ENCODE measurements around the gene NME2. TPM values are rescaled to one million over a fixed set of nuclear protein-coding genes. Genes with fewer than 3 reads are reported as not detected.

Gene NME2
- total and polyA plus RNA-seq, 10 of the 15 experiments (the other 5 are each of a cell fraction or from before 2014, with no cell fraction given) = 497 to 1,030 (median 786) TPM

- intact Hi-C loops (cut with micrococcal nuclease; ENCODE audit: unreplicated experiment) = no loop called here
- FAIRE-seq = no peak
Observed at GRCh38 chr17:51221322-51221721, 55.1 kb downstream of the NME2 start.

More at GRCh38 chr17:51221322-51221721, 55.1 kb downstream of the NME2 start:
- TF ChIP-seq MEF2B (IDR thresholded peaks at IDR 0.05; ENCODE audit: partially characterized antibody, poor library complexity, severe bottlenecking) (no peak), RAD21 (IDR thresholded peaks at IDR 0.05; ENCODE audit: insufficient read depth, low read depth, low read length) (no peak), PAX8 (IDR thresholded peaks at IDR 0.05) (no peak), SPI1 (IDR thresholded peaks at IDR 0.05; ENCODE audit: borderline replicate concordance, insufficient read depth, low read depth, low read length) (no peak), ZZZ3 (IDR thresholded peaks at IDR 0.05; ENCODE audit: control insufficient read depth, insufficient read length, low read depth) (no peak), RELA (IDR thresholded peaks at IDR 0.05; ENCODE audit: borderline replicate concordance, partially characterized antibody) (no peak)
- TF ChIP-seq, protein P1, sequence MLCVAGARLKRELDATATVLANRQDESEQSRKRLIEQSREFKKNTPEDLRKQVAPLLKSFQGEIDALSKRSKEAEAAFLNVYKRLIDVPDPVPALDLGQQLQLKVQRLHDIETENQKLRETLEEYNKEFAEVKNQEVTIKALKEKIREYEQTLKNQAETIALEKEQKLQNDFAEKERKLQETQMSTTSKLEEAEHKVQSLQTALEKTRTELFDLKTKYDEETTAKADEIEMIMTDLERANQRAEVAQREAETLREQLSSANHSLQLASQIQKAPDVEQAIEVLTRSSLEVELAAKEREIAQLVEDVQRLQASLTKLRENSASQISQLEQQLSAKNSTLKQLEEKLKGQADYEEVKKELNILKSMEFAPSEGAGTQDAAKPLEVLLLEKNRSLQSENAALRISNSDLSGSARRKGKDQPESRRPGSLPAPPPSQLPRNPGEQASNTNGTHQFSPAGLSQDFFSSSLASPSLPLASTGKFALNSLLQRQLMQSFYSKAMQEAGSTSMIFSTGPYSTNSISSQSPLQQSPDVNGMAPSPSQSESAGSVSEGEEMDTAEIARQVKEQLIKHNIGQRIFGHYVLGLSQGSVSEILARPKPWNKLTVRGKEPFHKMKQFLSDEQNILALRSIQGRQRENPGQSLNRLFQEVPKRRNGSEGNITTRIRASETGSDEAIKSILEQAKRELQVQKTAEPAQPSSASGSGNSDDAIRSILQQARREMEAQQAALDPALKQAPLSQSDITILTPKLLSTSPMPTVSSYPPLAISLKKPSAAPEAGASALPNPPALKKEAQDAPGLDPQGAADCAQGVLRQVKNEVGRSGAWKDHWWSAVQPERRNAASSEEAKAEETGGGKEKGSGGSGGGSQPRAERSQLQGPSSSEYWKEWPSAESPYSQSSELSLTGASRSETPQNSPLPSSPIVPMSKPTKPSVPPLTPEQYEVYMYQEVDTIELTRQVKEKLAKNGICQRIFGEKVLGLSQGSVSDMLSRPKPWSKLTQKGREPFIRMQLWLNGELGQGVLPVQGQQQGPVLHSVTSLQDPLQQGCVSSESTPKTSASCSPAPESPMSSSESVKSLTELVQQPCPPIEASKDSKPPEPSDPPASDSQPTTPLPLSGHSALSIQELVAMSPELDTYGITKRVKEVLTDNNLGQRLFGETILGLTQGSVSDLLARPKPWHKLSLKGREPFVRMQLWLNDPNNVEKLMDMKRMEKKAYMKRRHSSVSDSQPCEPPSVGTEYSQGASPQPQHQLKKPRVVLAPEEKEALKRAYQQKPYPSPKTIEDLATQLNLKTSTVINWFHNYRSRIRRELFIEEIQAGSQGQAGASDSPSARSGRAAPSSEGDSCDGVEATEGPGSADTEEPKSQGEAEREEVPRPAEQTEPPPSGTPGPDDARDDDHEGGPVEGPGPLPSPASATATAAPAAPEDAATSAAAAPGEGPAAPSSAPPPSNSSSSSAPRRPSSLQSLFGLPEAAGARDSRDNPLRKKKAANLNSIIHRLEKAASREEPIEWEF (IDR thresholded peaks at IDR 0.05; ENCODE audit: insufficient replicate concordance, low read depth, low read length) = no peak
- Histone ChIP-seq H3K27me3 (replicated peaks in 1 of 2; ENCODE audit: control insufficient read depth in 2 of 2, insufficient read depth in 2 of 2, low read length in 1 of 2) (no peaks in the 10 kb centered on the region), H3K9me3 (replicated peaks; ENCODE audit: control insufficient read depth, insufficient read depth, low read length) (no peaks in the 10 kb centered on the region), H2AFZ (ENCODE audit: control insufficient read depth, low read depth, low read length) (no peak overlapping the region), H3K9ac (ENCODE audit: control insufficient read depth, insufficient read depth, low read length) (no peak overlapping the region), H4K20me1 (ENCODE audit: control insufficient read depth, insufficient read depth) (no peaks in the 10 kb centered on the region), H3K4me2 (ENCODE audit: control insufficient read depth, insufficient read depth) (no peak overlapping the region), H3K79me2 (ENCODE audit: control insufficient read depth, insufficient read depth, low read length) (peaks cover 1% of the 10 kb centered on the region; the same call in 1 of the 2 replicates), H3K27ac (ENCODE audit: control insufficient read depth, insufficient read depth) (no peak overlapping the region), H3K4me3 (no peak overlapping the region), H3K4me1 (ENCODE audit: control insufficient read depth, insufficient read depth, low read length) (peaks cover 10% of the 10 kb centered on the region), H3K36me3 (ENCODE audit: control insufficient read depth in 2 of 2, insufficient read depth in 2 of 2, low read length in 1 of 2) (peaks cover 5 to 15% of the 10 kb centered on the region in 2 experiments)
- WGBS (ENCODE audit: insufficient coverage, insufficient replicate concordance, low lambda C conversion rate, missing lambda C conversion rate) = 94% methylated on average over 4 of the region's 4 CpGs
- SMC1A ChIA-PET (ENCODE audit: uncharacterized antibody, unreplicated experiment) = no interaction called here
- CTCF ChIA-PET = no interaction called here
- ATAC-seq = no peak
- BruUV-seq (replicated peaks) = TSS peak; percentile 27
- POLR2A ChIA-PET = no interaction called here
- RAD21 ChIA-PET (ENCODE audit: unreplicated experiment) = no interaction called here
- DNase-seq (ENCODE audit: low read depth, low spot score) = no peak
- in situ Hi-C loops (cut with MboI) = no loop called here

Other genes with a start within 250 kb of the NME2 start
- gene SPAG9, start 45.5 kb upstream of the NME2 start, total RNA-seq (2014; rRNA removed) = 27.6 and 31.7 TPM in 2 replicates
- gene SPAG9, start 45.5 kb upstream of the NME2 start, total RNA-seq (2014; rRNA removed; fragmentation: Illumina TruSeq; extraction: Trizol) = 42.0 and 44.9 TPM in 2 replicates
- 33.2 and 35.0 TPM in 2 replicates for gene SPAG9, start 45.5 kb upstream of the NME2 start, total RNA-seq (2021)
- 40.9 and 57.0 TPM in 2 replicates for gene SPAG9, start 45.5 kb upstream of the NME2 start, polyA plus RNA-seq (2011; rRNA removed)
- gene SPAG9, start 45.5 kb upstream of the NME2 start, polyA plus RNA-seq (2014; fragmentation: Illumina TruSeq; extraction: Trizol) = 34.6 and 41.4 TPM in 2 replicates
- 1 to 10 TPM; 6.6 to 6.8 TPM for gene SPAG9, start 45.5 kb upstream of the NME2 start, polyA plus RNA-seq (2014; fragmentation: Nextera tagmentation; extraction: Ambion mirVana)
- 20.3 and 22.2 TPM in 2 replicates for gene SPAG9, start 45.5 kb upstream of the NME2 start, polyA plus RNA-seq (2014; rRNA removed)
- 10 to 100 TPM; 12.4 to 13.3 TPM for gene SPAG9, start 45.5 kb upstream of the NME2 start, polyA plus RNA-seq (2016; fragmentation: Nextera tagmentation; extraction: Ambion mirVana)
- gene NME1, start 12.9 kb upstream of the NME2 start, total RNA-seq (2014; rRNA removed) = 273 and 276 TPM in 2 replicates
- gene NME1, start 12.9 kb upstream of the NME2 start, total RNA-seq (2014; rRNA removed; fragmentation: Illumina TruSeq; extraction: Trizol) = 297 and 328 TPM in 2 replicates
- 327 and 332 TPM in 2 replicates for gene NME1, start 12.9 kb upstream of the NME2 start, total RNA-seq (2021)
- gene NME1, start 12.9 kb upstream of the NME2 start, polyA plus RNA-seq (2011; rRNA removed) = 389 and 480 TPM in 2 replicates
- 344 and 430 TPM in 2 replicates for gene NME1, start 12.9 kb upstream of the NME2 start, polyA plus RNA-seq (2014; fragmentation: Illumina TruSeq; extraction: Trizol)
- 1,000 to 10,000 TPM; 1,138 to 1,362 TPM for gene NME1, start 12.9 kb upstream of the NME2 start, polyA plus RNA-seq (2014; fragmentation: Nextera tagmentation; extraction: Ambion mirVana)
- 392 and 402 TPM in 2 replicates for gene NME1, start 12.9 kb upstream of the NME2 start, polyA plus RNA-seq (2014; rRNA removed)
- gene NME1, start 12.9 kb upstream of the NME2 start, polyA plus RNA-seq (2016; fragmentation: Nextera tagmentation; extraction: Ambion mirVana) = 100 to 1,000 TPM; 731 to 794 TPM
- gene MBTD1, start 93.6 kb downstream of the NME2 start, total RNA-seq (2014; rRNA removed) = 10.8 and 11.7 TPM in 2 replicates
- 10.0 and 12.6 TPM in 2 replicates for gene MBTD1, start 93.6 kb downstream of the NME2 start, total RNA-seq (2014; rRNA removed; fragmentation: Illumina TruSeq; extraction: Trizol)
- 9.8 and 10.5 TPM in 2 replicates for gene MBTD1, start 93.6 kb downstream of the NME2 start, total RNA-seq (2021)
- gene MBTD1, start 93.6 kb downstream of the NME2 start, polyA plus RNA-seq (2011; rRNA removed) = 16.7 and 26.3 TPM in 2 replicates
- gene MBTD1, start 93.6 kb downstream of the NME2 start, polyA plus RNA-seq (2014; fragmentation: Illumina TruSeq; extraction: Trizol) = 10.5 and 15.5 TPM in 2 replicates
- 1 to 10 TPM; 1.3 to 2.0 TPM for gene MBTD1, start 93.6 kb downstream of the NME2 start, polyA plus RNA-seq (2014; fragmentation: Nextera tagmentation; extraction: Ambion mirVana)
- gene MBTD1, start 93.6 kb downstream of the NME2 start, polyA plus RNA-seq (2014; rRNA removed) = 7.5 and 9.0 TPM in 2 replicates
- gene MBTD1, start 93.6 kb downstream of the NME2 start, polyA plus RNA-seq (2016; fragmentation: Nextera tagmentation; extraction: Ambion mirVana) = 1 to 10 TPM; 2.8 to 3.5 TPM
- 58.4 and 72.8 TPM in 2 replicates for gene UTP18, start 94.1 kb downstream of the NME2 start, total RNA-seq (2014; rRNA removed)
- 63.0 and 65.7 TPM in 2 replicates for gene UTP18, start 94.1 kb downstream of the NME2 start, total RNA-seq (2014; rRNA removed; fragmentation: Illumina TruSeq; extraction: Trizol)
- gene UTP18, start 94.1 kb downstream of the NME2 start, total RNA-seq (2021) = 54.9 and 62.4 TPM in 2 replicates
- 63.9 and 95.8 TPM in 2 replicates for gene UTP18, start 94.1 kb downstream of the NME2 start, polyA plus RNA-seq (2011; rRNA removed)
- gene UTP18, start 94.1 kb downstream of the NME2 start, polyA plus RNA-seq (2014; fragmentation: Illumina TruSeq; extraction: Trizol) = 51.7 and 56.9 TPM in 2 replicates
- 10 to 100 TPM; 31.0 to 59.2 TPM for gene UTP18, start 94.1 kb downstream of the NME2 start, polyA plus RNA-seq (2014; fragmentation: Nextera tagmentation; extraction: Ambion mirVana)
- 42.4 and 45.4 TPM in 2 replicates for gene UTP18, start 94.1 kb downstream of the NME2 start, polyA plus RNA-seq (2014; rRNA removed)
- gene UTP18, start 94.1 kb downstream of the NME2 start, polyA plus RNA-seq (2016; fragmentation: Nextera tagmentation; extraction: Ambion mirVana) = 100 to 1,000 TPM; 102 to 111 TPM

Data from GM12878 (cell line).